Astrocyte (in vitro differentiated cells and primary cell): ENCODE data around the gene NENF.

Source experiments
- EZH2 ChIP-seq: IDR thresholded peaks from 2 replicates; pipeline ENCODE4 v1.6.1; 2012; ENCODE audit warnings: mild to moderate bottlenecking, low read length, inconsistent platforms; ENCODE audit not compliant: insufficient read depth
- TF ChIP-seq, protein P1 (sequence below): IDR thresholded peaks from 2 replicates; pipeline ENCODE4 v1.5.1; 2011; ENCODE audit warnings: low read depth, mild to moderate bottlenecking, inconsistent platforms, low read length, moderate library complexity; ENCODE audit not compliant: insufficient read depth

DNA sequence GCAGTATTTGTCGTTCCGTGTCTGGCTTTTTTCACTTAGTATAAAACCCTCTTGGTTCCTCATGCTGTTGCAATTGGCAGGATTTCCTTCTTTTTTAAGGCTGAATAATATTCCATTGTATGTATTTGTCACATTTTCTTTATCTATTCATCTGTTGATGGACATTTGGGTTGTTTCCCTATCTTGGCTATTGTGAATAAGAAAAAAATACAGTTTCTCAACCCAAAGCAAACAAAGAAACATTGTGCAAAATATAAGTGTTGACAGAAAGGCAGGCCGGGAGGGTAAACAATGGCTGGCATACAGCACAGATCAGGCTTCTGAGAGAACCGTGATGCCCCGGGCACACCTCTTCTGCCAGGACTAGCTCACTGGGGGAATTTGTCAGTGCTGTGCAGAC, 26.9 kb downstream of the NENF start:
- TF ChIP-seq, protein P1, sequence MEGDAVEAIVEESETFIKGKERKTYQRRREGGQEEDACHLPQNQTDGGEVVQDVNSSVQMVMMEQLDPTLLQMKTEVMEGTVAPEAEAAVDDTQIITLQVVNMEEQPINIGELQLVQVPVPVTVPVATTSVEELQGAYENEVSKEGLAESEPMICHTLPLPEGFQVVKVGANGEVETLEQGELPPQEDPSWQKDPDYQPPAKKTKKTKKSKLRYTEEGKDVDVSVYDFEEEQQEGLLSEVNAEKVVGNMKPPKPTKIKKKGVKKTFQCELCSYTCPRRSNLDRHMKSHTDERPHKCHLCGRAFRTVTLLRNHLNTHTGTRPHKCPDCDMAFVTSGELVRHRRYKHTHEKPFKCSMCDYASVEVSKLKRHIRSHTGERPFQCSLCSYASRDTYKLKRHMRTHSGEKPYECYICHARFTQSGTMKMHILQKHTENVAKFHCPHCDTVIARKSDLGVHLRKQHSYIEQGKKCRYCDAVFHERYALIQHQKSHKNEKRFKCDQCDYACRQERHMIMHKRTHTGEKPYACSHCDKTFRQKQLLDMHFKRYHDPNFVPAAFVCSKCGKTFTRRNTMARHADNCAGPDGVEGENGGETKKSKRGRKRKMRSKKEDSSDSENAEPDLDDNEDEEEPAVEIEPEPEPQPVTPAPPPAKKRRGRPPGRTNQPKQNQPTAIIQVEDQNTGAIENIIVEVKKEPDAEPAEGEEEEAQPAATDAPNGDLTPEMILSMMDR = no peak
- TF ChIP-seq EZH2 = no peak
